ENCODE data around the gene RREB1. TPM values are rescaled to one million over a fixed set of nuclear protein-coding genes. Genes with fewer than 3 reads are reported as not detected.

RREB1 gene
- total and polyA plus RNA-seq, 12 donors = 8.0 to 79.5 (median 48.7) TPM

GRCh38 chr6:7184502-7184901 lies 76.7 kb downstream of the RREB1 start:
- no peak for DNase-seq
- no peak overlapping the region for H3K4me3 ChIP-seq
- 70 to 89% (median 78%) methylated on average over 1 of the region's 1 CpG for WGBS, 4 donors
- H3K4me1 ChIP-seq (replicated peaks in 1 of 2) = peaks cover 0 to 12% of the 10 kb centered on the region in 2 donors
- H3K27ac ChIP-seq = no peak overlapping the region
- H3K27me3 ChIP-seq = no peaks in the 10 kb centered on the region
- intact Hi-C loops (cut with DNase I) = no loop called here
- TF ChIP-seq POLR2A (IDR thresholded peaks at IDR 0.05) (no peak), CTCF (IDR thresholded peaks at IDR 0.05) (no peak)
- H3K36me3 ChIP-seq (replicated peaks in 1 of 2) = peaks cover 0 to 62% of the 10 kb centered on the region in 2 donors
- H3K9me3 ChIP-seq (replicated peaks in 1 of 3) = no peaks in the 10 kb centered on the region

- TF ChIP-seq POLR2A (IDR thresholded peaks at IDR 0.05) (no peak), CTCF (IDR thresholded peaks at IDR 0.05) (no peak)
- WGBS, 4 donors = 86 to 97% (median 93%) methylated on average over 4 of the region's 4 CpGs
- H3K9me3 ChIP-seq (replicated peaks in 1 of 3) = no peaks in the 10 kb centered on the region
- H3K4me1 ChIP-seq (replicated peaks in 1 of 2) = peaks cover 0 to 12% of the 10 kb centered on the region in 2 donors
- H3K27ac ChIP-seq = no peak overlapping the region
- peaks cover 0 to 62% of the 10 kb centered on the region in 2 donors for H3K36me3 ChIP-seq (replicated peaks in 1 of 2)
- H3K27me3 ChIP-seq = no peaks in the 10 kb centered on the region
- H3K4me3 ChIP-seq = no peak overlapping the region
- intact Hi-C loops (cut with DNase I) = no loop called here
- DNase-seq = no peak
Observed at GRCh38 chr6:7185561-7185960, 77.8 kb downstream of the RREB1 start.

- no peaks in the 10 kb centered on the region for H3K9me3 ChIP-seq (replicated peaks in 1 of 3)
- TF ChIP-seq CTCF (IDR thresholded peaks at IDR 0.05) (no peak), POLR2A (IDR thresholded peaks at IDR 0.05) (no peak)
- H3K36me3 ChIP-seq (replicated peaks in 1 of 2) = peaks cover 0 to 57% of the 10 kb centered on the region in 2 donors
- intact Hi-C loops (cut with DNase I) = no loop called here
- H3K27ac ChIP-seq = peak overlapping the region in 3 of 5 donors; percentile 41 to 75 (median 58)
- no peak for DNase-seq
- no peak overlapping the region for H3K4me3 ChIP-seq
- H3K27me3 ChIP-seq = no peaks in the 10 kb centered on the region
- WGBS, 4 donors = 53 to 62% (median 57%) methylated on average over 5 of the region's 5 CpGs
- no peaks in the 10 kb centered on the region for H3K4me1 ChIP-seq (replicated peaks in 1 of 2)
Observed at GRCh38 chr6:7188492-7188891, 80.7 kb downstream of the RREB1 start.

GRCh38 chr6:7189101-7189758 lies 81.5 kb downstream of the RREB1 start:
- H3K4me3 ChIP-seq = no peak overlapping the region
- H3K36me3 ChIP-seq (replicated peaks in 1 of 2) = peaks cover 0 to 56% of the 10 kb centered on the region in 2 donors
- no peak for TF ChIP-seq POLR2A (IDR thresholded peaks at IDR 0.05)
- TF ChIP-seq CTCF (IDR thresholded peaks at IDR 0.05) = no peak
- H3K4me1 ChIP-seq (replicated peaks in 1 of 2) = no peaks in the 10 kb centered on the region
- 89 to 97% (median 93%) methylated on average over 9 of the region's 9 CpGs for WGBS, 4 donors
- no peaks in the 10 kb centered on the region for H3K9me3 ChIP-seq (replicated peaks in 1 of 3)
- H3K27ac ChIP-seq = peak overlapping the region in 4 of 5 donors; percentile 3 to 75 (median 50)
- intact Hi-C loops (cut with DNase I) = no loop called here
- no peaks in the 10 kb centered on the region for H3K27me3 ChIP-seq
- no peak for DNase-seq

Measured in adrenal gland (tissue), 12 donors.